PC-9 (cell line): ENCODE results near the gene ARHGAP26. TPM values are rescaled to one million over a fixed set of nuclear protein-coding genes. Genes with fewer than 3 reads are reported as not detected.

Experiments used
- Bru-seq: library from RNA; stranded (reverse); fragments of 400-500 nt; gene quantifications from one replicate; lab custom pipeline; 2021; lab: Mats Ljungman, UMichigan
- BruChase-seq, 2 experiments: library from RNA; stranded (reverse); fragments of 400-500 nt; gene quantifications; one replicate each; lab custom pipeline; 2021; lab: Mats Ljungman, UMichigan
- BruUV-seq: library from RNA; stranded (reverse); fragments of 400-500 nt; replicated peaks from 2 replicates; lab custom pipeline; 2021; lab: Mats Ljungman, UMichigan
- CTCF ChIA-PET: fragments of 300-600 bp; sonication (Branson Sonifier 250); formaldehyde crosslinking; loops from one replicate; lab custom pipeline; 2022; ENCODE audit warnings: antibody characterized with exemption; lab: Charles Lee
- POLR2A ChIA-PET: fragments of 300-600 bp; sonication (Branson Sonifier 250); formaldehyde crosslinking; loops from one replicate; lab custom pipeline; 2022; ENCODE audit warnings: antibody characterized with exemption; ENCODE audit not compliant: unreplicated experiment; lab: Charles Lee
- DNase-seq, 2 experiments: peaks; one replicate each; pipeline versions ENCODE4 v3.0.0 to v3.0.0-alpha.2; 2015 to 2022; ENCODE audit warnings: mixed read lengths in 1 of 2
- H2AFZ ChIP-seq: fragments of 200-600 bp; sonication (generic); 2 replicates; pipeline ENCODE4 v1.8.1; 2017; ENCODE audit warnings: antibody characterized with exemption
- H3F3A ChIP-seq: fragments of 200-600 bp; sonication (generic); 2 replicates; pipeline ENCODE4 v1.8.1; 2017; ENCODE audit warnings: antibody characterized with exemption, mild to moderate bottlenecking, low read depth; ENCODE audit not compliant: insufficient read depth
- H3K27ac ChIP-seq: fragments of 200-600 bp; sonication (generic); 2 replicates; pipeline ENCODE4 v1.6.1; 2016; ENCODE audit warnings: mixed run types
- H3K27me3 ChIP-seq: fragments of 200-600 bp; sonication (generic); 2 replicates; pipeline ENCODE4 v1.6.1; 2016; ENCODE audit warnings: low read depth, mixed run types; ENCODE audit not compliant: insufficient read depth
- H3K36me3 ChIP-seq: fragments of 200-600 bp; sonication (generic); 2 replicates; pipeline ENCODE4 v1.6.1; 2016; ENCODE audit warnings: low read depth, mixed run types
- H3K4me1 ChIP-seq: fragments of 200-600 bp; sonication (generic); replicated peaks from 2 replicates; pipeline ENCODE4 v1.6.1; 2016; ENCODE audit warnings: mixed run types; ENCODE audit not compliant: insufficient read depth
- H3K4me2 ChIP-seq: fragments of 200-600 bp; sonication (generic); 2 replicates; pipeline ENCODE4 v1.6.1; 2017; ENCODE audit warnings: mixed run types
- H3K4me3 ChIP-seq: fragments of 200-600 bp; sonication (generic); 2 replicates; pipeline ENCODE4 v1.6.1; 2016; ENCODE audit warnings: mixed run types
- H3K79me2 ChIP-seq: fragments of 200-600 bp; sonication (generic); 2 replicates; pipeline ENCODE4 v1.6.1; 2017; ENCODE audit warnings: low read depth, mixed run types
- H3K9me2 ChIP-seq: fragments of 200-600 bp; sonication (generic); 2 replicates; pipeline ENCODE4 v1.8.1; 2017; ENCODE audit warnings: mild to moderate bottlenecking; ENCODE audit not compliant: insufficient read depth
- H3K9me3 ChIP-seq: fragments of 200-600 bp; sonication (generic); 2 replicates; pipeline ENCODE4 v1.8.1; 2016; ENCODE audit warnings: low read depth; ENCODE audit not compliant: insufficient read depth
- H4K20me1 ChIP-seq: fragments of 200-600 bp; sonication (generic); 2 replicates; pipeline ENCODE4 v1.8.1; 2017; ENCODE audit not compliant: insufficient read depth
- CTCF ChIP-seq: fragments of 200-600 bp; sonication (generic); conservative IDR thresholded peaks from 2 replicates; pipeline ENCODE4 v1.6.1; 2017; ENCODE audit warnings: mixed run types, antibody characterized with exemption, mild to moderate bottlenecking, moderate library complexity
- EZH2 ChIP-seq: fragments of 200-600 bp; sonication (generic); IDR thresholded peaks from 2 replicates; pipeline ENCODE4 v1.8.0; 2017; ENCODE audit warnings: antibody characterized with exemption, low read depth
- intact Hi-C: fragments of 100-400 bp; cut with micrococcal nuclease; formaldehyde crosslinking; loops from one replicate; pipeline ENCODE4 v1.10.0; 2022; ENCODE audit not compliant: unreplicated experiment
- long read RNA-seq: library from polyadenylated mRNA; stranded (forward); transcript quantifications from one replicate; pipeline ENCODE4 v2.0.0, GENCODE V29; 2022
- total RNA-seq: library from RNA; stranded (reverse); gene quantifications from 2 replicates; pipeline ENCODE4 v1.2.3, GENCODE V29; 2021

Gene ARHGAP26
- total RNA-seq: 23.0 and 29.7 TPM in 2 replicates
- Bru-seq, nascent RNA: percentile 73 among the genes with signal in this experiment
- BruChase-seq, experiment 1, labeled RNA remaining after a 2-hour chase: percentile 66 among the genes with signal in this experiment
- percentile 56 among the genes with signal in this experiment for BruChase-seq, experiment 2, labeled RNA remaining after a 6-hour chase
- long read RNA-seq, partial matches to known transcripts: 4 of 9 reads
- long read RNA-seq, other reads (novel, unspliced or antisense): 4 of 9 reads

GRCh38 chr5:142769793-142770649 lies at the start of gene ARHGAP26:
TSS of gene ARHGAP26 (plus strand) at chr5:142770377. CDS start at chr5:142770762, 385 bp downstream.
- H2AFZ ChIP-seq: peak within 1 kb of the TSS; percentile 89
- BruUV-seq: no TSS peak
- POLR2A ChIA-PET: interaction anchor here (0.6 to 0.7 kb wide), 6 partner anchors 8 to 339 kb away, joined by 3 to 8 read pairs (median 3); no protein-coding TSS in a partner anchor

GRCh38 chr5:142720641-142721271 lies 49.4 kb upstream of the ARHGAP26 start:
- CTCF ChIA-PET: interaction anchor here (0.6 to 1.3 kb wide), 2 partner anchors 48 to 160 kb away, joined by 4 to 6 read pairs; no protein-coding TSS in a partner anchor

More at GRCh38 chr5:142769793-142770649, at the start of gene ARHGAP26:
- Histone ChIP-seq H3K27me3 (no peaks in the 10 kb centered on the region), H3K4me3 (peak within 1 kb of the TSS; percentile 71), H3K9me3 (no peaks in the 10 kb centered on the region), H3K9me2 (no peaks in the 10 kb centered on the region), H3K79me2 (peaks cover 34% of the 10 kb centered on the region), H3K4me1 (peaks cover 29% of the 10 kb centered on the region), H3F3A (0 out of 2 replicates have a peak, but pooled peaks cover 3% of the 10 kb centered on the region), H4K20me1 (peaks cover 3% of the 10 kb centered on the region; the same call in 1 of the 2 replicates), H3K27ac (peak within 1 kb of the TSS; percentile 59), H3K36me3 (no peaks in the 10 kb centered on the region), H3K4me2 (peak within 1 kb of the TSS; percentile 96)
- peak; percentile 7; the same call in 1 of the 2 replicates for TF ChIP-seq CTCF
- no peak for TF ChIP-seq EZH2
- CTCF ChIA-PET: interaction anchor here (0.5 to 2.6 kb wide), 2 partner anchors 96 to 97 kb away, joined by 3 to 14 read pairs; no protein-coding TSS in a partner anchor
- intact Hi-C loops: loop anchor here (1.0 to 5.0 kb wide), 4 partner anchors 49 to 97 kb away; no protein-coding TSS in a partner anchor
- DNase-seq: peak; percentile 91 to 96

More at GRCh38 chr5:142720641-142721271, 49.4 kb upstream of the ARHGAP26 start:
- no TSS peak for BruUV-seq
- intact Hi-C loops: loop anchor here (2.0 kb wide), 2 partner anchors 20 to 50 kb away; partner anchors contain the start of gene ARHGAP26
- no peaks in the 10 kb centered on the region for H3K79me2 ChIP-seq
- TF ChIP-seq CTCF: peak; percentile 40; the same call in 1 of the 2 replicates
- no peak for TF ChIP-seq EZH2
- POLR2A ChIA-PET: interaction anchor here (0.5 to 0.7 kb wide), 2 partner anchors 19 to 21 kb away, joined by 3 to 4 read pairs; no protein-coding TSS in a partner anchor
- no peaks in the 10 kb centered on the region for H4K20me1 ChIP-seq
- no peaks in the 10 kb centered on the region for H3K9me3 ChIP-seq
- DNase-seq: peak; percentile 57 to 96
- H3K9me2 ChIP-seq: no peaks in the 10 kb centered on the region
- H3K27me3 ChIP-seq: no peaks in the 10 kb centered on the region
- peak overlapping the region; percentile 80 for H3K27ac ChIP-seq
- H3F3A ChIP-seq: peaks cover 53% of the 10 kb centered on the region
- H2AFZ ChIP-seq: no peak overlapping the region
- H3K4me1 ChIP-seq: peaks cover 64% of the 10 kb centered on the region
- H3K4me2 ChIP-seq: peak overlapping the region; percentile 73
- no peaks in the 10 kb centered on the region for H3K36me3 ChIP-seq
- peak overlapping the region; percentile 27; the same call in 1 of the 2 replicates for H3K4me3 ChIP-seq
